ENCODE results near the gene AIF1.

Gene AIF1

DNA sequence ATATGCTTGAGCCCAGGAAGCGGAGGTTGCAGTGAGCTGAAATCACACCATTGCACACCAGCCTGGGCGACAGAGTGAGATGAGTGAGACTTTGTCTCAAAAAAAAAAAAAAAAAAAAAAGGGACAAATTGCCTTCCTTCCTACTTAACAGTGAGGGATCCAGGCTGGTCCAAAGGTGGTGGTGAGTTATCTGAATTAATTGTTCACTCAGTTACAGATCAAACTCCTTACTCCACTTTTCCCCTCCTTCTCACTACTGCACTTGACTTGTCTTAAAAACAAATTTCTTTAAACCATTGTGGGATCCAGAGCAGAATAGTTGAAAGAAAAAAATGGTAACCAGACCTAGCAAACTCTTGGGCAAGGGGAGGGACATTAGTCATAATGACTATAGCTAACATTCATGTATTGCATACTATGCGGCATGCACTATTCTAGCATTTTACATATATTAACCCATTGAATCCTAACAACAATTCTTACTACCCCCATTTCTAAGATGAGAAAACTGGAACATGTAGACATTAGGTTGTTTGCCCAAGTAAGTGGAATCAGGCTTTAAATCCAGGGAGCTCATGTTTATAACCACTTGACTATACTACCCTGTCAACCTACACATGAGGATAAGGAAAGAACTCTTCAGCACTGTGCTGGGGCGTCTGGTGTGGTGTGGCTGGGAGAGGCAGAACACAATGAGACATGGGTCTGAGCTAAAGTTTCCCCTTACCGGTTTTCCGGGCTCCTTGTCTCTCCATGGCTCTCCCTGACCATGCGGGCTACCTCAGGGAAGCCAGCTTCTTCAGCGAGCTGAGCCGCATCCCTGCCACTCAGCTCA lies 48.3 kb downstream of the AIF1 start:
- no peak for DNase-seq (ENCODE audit: low read depth in 2 of 2)

DNA sequence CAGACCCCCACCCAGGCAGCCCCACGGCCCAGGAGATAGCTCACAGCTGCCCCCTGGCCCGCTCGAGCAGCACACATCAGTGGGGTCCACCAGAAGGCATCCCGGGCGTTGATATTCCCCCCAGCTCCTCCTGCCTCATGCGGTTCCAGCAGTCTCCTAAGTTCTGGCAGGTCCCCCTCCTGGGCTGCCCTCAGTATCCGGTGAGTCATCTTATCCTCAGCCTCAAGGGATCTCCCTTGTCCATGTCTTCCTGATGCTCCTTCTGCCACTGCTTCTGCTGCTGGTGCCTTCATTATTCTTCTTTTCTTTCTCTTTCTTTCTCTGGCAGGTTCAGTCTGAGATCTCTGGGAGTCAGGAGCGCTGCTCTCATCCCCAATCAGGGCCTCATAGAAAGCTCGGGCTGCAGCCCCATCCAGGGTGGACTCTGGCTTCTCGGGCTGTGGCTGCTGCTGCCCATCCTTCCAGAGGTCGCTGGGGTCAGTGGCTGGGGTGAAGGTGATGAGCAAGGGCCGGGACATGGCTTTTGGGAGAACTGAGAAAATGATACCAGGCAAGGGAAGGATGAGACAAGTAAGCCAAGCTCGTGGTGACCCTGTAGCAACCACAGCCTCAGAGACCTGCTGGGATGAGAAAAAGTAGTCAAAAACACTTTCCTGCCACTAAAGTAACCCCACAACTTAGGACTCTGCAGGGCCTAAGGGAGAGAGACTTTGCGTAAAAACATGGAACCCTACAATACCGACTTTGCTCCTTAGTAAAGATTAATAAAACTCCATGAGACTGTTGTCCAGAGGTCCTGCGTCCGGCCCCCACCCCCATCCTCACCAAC lies 49.1 kb downstream of the AIF1 start:
- DNase-seq (ENCODE audit: low read depth in 2 of 2): no peak

DNA sequence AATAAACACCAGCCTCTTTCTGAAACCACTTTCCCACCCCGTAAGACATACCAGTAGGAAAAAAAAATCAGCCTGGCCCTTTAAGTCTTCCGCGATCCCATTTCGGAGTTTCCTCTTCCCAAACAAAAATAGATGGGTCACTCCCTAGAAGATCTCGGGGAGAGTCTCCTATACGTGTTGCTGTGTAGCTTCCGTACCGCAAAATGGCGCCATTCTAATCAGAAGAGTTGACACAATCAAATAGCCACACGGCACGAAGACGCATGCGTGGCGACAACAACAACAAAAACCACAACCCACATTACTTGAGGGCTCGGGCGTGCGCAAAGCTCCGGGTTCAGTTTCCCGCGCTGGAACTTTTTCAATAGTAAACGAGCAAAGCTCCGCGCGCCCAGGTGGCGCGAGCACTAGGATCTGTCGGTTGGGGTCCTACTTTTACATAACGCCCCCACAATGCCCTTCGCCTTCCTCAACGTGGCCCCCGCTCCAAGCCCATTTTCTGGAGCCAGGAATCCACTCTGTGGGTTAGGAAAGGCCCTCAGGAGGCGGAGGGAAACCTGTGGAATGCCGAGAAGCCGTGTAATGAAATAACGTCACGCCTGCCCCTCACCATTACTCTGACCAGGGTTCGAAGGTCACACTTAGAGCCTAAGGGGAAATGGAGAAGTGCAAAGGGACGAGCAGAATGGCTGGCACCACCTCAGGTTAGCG lies 49.9 kb downstream of the AIF1 start, which contains the start of gene GPANK1:
Gene GPANK1 (minus strand): TSS at position 208 of the 711 bp plus-strand sequence. CDS start 519 bp downstream, outside the sequence.
- DNase-seq (ENCODE audit: low read depth in 2 of 2): peak; percentile 82 to 87

DNA sequence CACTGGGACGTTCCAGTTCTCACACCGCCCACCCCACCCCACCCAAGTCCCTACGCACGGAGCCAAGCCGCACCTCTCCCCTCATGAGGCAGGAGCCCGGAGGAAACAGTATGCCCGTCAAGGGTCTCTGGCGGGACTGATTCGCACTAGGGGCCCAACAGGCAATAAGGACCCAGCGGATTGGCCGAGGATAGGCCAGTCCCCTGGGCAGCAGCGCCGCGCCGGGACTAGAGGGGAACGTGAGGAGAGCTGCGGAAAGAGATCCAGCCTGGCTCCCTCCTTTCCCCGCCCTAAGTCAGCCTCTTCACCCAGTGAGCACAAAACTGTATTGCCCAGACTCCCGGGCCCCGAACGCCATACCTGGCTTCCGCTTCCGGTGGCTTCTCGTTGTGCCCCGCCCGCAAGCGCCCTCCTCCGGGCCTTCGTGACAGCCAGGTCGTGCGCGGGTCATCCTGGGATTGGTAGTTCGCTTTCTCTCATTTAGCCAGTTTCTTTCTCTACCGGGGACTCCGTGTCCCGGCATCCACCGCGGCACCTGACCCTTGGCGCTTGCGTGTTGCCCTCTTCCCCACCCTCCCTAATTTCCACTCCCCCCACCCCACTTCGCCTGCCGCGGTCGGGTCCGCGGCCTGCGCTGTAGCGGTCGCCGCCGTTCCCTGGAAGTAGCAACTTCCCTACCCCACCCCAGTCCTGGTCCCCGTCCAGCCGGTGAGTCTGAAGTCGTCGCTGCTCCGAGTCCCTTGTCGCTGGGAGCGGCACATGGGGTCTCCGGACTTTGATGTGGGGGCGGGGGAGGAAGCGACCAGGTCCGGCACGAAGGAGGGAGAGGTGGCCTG lies 50.7 kb downstream of the AIF1 start, which contains the start of gene CSNK2B:
Gene CSNK2B (plus strand): TSS at position 580 of the 836 bp plus-strand sequence. CDS start 752 bp downstream, outside the sequence.
- peak; percentile 98 for DNase-seq (ENCODE audit: low read depth in 2 of 2)

DNA sequence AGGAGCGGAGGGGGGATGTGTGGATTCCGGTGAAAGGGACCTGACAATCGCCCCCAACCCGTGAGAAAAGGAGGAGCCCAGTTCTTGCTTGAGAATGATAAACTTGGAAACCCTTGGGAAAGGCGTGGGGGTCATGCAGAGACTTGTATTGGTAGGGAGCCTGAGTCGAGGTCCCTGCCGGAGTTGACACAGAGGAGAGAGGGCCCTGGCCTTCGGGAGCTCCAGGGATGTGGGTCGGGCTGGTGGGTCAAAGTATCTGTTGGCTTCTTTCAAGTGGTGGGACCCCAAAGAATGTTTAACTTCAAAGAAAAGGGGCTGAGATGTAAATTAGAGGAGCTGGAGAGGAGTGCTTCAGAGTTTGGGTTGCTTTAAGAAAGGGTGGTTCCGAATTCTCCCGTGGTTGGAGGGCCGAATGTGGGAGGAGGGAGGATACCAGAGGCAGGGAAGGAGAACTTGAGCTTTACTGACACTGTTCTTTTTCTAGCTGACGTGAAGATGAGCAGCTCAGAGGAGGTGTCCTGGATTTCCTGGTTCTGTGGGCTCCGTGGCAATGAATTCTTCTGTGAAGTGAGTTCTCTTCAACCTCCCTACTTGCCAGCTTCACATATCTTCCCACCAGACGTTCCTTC lies 51.4 kb downstream of the AIF1 start:
- no peak for DNase-seq (ENCODE audit: low read depth in 2 of 2)
